Hematopoietic multipotent progenitor cell treated with erythropoietin and hydrocortisone succinate and interleukin-3 and kit ligand, for 6 days (in vitro differentiated cells): ENCODE results near the gene SH3PXD2A.
"Not testable (repeated sequence)": the region's sequence is repeated elsewhere in the genome, so short reads cannot be mapped to it uniquely, and the experiment has no call there.

Source experiments
- DNase-seq: peaks from one replicate; pipeline ENCODE4 v3.0.0-alpha.2; 2015

Gene SH3PXD2A

DNA sequence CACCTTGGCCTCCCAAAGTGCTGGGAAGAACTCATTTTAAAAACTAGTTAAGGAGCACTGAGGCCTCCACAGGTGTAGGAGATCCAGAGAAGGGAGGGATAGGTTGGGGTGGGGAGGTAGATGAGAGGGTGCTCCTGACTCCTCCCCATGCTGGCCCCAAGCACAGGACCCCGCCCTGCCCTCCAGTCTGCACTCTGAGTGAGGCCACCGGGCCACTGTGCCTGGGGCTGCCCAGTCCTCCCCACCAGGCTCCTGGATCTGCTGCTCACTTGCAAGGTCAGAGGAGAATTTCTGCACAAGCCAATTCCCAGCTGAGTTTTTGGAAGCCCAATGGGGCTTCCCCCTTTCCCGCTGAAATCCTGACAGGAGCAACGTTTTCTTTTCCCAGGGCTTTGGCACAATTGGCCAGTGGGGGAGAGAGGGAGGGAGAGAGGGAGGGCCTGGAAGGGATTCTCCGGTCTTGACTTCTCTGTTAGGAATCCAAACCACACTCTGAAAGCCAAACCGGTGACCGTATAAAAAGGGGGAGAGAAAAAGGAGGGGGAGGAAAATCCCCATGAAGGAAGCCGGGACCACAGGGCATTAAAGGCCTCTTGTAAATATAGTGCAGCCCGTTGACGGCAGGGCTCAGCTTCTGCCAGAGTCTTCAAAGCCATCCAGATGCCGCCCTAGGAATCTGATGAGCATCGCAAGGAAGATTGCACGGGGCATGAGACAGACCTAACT is 116.2 kb downstream of the SH3PXD2A start:
- DNase-seq = no peak

DNA sequence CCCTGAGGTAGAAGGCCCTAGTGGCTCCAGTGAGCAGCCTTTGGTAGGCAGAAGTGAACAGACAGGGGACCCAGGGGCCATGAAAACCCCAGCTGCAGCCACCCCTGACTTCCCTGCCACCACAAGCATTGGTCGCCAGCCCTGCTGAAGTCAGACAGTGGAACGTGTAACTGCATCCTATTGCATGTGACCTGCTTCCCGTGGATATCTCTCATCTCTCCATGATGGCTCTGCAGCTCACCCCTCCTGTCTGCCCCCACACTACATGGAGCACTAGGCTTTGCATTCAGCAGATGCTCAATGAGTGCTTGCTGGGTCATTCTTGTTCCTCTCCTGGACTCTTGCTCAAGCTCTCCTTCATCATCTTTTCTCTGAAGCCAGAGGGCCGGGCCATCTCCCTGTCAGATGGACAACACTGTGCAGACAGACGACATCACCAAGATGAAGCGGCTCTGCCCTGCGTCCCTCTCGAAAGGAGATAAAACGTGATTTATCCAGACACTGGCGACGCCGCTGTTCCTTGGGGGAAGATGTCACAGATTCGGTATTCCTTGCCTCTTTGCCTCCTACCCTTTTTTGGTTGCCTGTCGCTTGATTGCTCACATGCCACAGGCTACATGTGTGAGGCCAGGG is 117.5 kb downstream of the SH3PXD2A start:
- no peak for DNase-seq

DNA sequence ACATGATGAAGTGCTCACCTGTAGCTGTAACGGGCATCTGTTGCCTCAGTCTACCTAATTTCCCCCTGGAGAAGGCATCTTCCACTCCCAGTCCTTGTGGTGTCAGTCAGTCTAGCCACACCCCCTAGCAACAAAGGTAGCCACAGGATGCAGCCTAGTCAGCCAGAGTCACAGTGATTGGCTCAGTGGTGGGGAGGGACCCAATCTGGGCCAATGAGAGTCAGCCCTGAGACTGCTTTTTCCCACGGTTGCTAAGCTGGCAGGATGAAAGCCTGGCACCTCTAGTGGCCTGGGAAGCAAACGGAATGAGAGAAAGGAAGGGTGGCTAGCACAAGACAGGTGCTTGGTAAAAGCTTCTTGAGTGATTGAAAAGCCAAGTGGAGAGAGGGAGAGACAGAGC is 118.6 kb downstream of the SH3PXD2A start:
- peak; percentile 40 for DNase-seq

DNA sequence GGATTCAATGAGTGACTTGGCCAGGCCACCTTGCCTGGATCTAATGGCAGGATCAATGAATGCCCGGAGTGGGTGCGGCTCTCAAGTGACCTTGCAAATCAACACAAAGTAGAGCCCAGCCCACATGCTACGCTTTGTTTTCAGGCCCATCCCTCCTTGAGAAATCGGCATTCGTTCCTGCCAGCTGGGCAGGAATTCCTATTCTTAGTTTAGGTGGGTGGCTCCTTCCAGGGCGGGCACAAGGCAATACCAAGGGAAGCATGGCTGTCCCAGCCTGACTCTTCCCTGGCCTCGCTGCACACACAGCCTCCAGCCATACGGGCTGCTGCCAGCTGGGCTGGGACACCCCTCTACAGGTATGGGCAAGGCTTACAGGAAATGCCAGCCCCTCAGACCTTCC is 119.3 kb downstream of the SH3PXD2A start:
- DNase-seq = no peak

DNA sequence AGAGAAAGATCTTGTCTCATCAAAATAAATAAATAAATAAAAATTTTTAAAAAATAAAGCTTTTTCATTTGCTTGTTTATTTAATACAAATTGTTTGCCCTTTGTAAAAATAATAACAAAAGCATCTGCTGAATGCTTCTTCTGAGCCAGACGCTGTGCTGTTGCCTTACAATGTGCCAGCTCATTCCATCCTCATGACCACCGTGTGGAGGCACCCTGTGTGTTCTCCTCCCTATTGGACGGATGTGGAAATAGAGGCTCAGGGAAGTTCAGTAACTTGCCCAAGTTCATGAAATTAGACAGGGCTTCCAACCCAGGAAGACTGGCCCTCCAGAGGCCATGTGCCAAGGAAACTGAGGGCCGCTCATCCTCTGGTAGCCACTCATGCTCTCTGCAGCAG is 120.6 kb downstream of the SH3PXD2A start:
- DNase-seq = no peak

DNA sequence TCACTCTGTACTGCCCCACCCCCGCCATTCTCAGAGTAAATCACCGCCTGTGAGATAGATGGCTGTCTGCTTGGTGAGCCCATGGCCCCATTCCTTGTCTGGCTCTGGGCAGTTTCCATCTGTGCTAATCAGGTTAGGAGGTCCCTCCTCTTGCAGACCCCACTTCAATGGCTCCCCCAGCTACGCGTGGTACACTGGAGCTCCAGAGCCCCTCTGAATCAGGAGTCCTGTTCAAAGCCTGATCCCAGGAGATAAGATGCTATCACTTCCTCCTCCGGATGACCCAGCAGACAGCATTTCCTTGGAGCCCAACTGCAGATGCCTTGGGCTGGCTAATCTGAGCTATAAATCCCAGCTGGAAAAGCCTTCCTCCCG is 122.3 kb downstream of the SH3PXD2A start:
- no peak for DNase-seq

GRCh38 chr10:103732339-103733044 is 122.9 kb downstream of the SH3PXD2A start:
- no peak for DNase-seq

DNA sequence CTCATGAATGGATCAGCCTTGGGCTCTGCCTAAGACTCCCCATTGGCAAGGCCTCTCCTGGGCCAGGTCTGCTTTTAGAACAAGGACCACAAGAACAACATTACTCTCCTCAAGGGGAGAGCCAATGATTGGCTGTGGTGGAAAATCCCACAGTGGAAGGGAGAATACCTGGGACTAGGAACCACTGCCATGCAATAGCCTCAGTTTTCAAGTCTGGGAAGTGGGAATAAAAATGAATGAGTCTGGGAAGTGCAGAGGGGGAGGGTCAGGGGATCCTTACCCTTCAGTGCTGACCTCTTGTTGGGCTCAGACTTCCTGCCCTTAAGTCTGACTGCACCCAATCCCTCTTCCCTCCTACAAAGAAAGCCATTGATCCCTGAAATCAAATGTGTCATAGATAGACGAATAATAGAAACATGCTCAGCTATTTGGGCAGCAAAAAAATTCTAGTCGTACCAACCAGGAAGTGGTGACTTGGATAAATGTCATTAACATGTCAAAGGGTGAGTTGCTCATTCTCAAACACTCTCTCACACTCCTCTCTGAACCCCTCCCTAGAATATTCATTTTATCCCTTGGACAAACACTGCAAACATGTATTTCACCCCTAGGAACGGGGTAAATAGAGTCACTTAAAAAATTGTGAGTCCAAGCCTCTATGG is 123.6 kb downstream of the SH3PXD2A start:
- DNase-seq = no peak

DNA sequence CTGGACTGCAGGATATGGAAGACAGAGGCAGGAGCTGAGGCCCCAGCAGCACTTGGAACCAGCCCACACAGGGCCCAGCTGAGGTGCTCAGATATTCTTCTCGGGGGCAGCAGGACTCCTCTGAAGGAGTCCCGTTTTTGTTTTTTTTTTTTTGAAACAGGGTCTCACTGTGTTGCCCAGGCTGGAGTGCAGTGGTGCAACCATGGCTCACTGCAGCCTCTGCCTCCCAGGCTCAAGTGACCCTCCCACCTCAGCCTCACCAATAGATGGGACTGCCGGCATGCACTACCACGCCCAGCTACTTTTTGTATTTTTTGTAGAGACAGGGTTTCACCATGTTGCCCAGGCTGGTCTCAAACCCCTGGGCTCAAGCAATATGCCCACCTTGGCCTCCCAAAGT is 124.3 kb downstream of the SH3PXD2A start:
- DNase-seq = not testable (repeated sequence)

- no peak for DNase-seq
These were observed 125.5 kb downstream of the SH3PXD2A start for GRCh38 chr10:103729851-103730250.

DNA sequence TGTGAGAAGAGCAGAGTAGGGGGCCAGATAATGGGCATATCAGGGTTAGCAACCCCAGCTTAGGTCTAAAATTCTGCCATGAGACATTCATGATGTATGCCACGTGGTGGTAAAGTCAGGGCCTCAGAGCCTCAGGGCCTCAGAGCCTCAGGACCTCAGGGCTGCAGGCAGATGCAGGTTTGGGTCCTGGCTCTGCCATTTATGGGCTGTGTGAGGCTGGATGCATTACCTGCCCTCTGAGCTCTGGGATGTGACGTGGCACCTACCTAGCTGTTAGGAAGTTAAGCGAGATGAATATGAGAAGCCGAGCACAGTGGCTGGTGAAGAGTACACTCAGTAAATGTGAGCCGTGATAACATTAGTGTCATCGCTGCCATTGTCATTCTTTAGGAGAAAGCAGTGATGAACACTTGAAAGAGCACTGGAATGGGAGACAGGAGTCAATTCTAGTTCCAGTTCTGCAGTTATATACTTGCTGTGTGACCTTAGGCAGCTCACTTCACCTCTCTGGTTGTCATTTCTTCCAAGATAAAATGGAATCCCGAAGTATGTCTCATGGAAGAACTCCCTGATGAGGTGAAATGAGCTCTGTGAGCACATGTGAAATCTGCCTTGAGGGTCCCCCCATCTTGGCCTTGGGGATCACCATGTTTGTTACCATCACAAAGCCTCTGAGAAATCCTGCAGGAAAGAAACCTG is 127.2 kb downstream of the SH3PXD2A start:
- DNase-seq = no peak

DNA sequence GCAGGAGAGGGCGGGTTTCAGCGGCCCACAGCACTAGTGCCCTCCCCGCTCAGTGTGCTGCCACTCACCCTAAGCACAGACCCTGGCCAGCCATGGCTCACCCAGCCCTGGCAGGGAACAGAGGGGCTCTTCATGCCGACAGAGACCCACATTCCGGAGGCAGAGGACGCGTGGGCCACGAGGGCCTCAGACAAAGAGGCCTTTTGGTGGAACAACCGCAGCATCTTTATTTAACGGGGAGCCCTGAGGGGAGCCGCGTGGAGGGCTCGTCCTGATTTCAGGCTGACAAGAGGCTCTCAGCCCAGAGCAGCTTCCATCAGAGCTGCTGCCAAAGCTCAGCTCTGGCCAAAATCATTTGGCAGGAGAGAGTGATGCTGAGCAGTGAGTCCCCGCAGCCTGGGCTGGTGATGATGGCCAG is 127.8 kb downstream of the SH3PXD2A start:
- DNase-seq = no peak

- DNase-seq = peak; percentile 54
These were observed 128.7 kb downstream of the SH3PXD2A start for GRCh38 chr10:103726637-103727036.

GRCh38 chr10:103725242-103725641 is 130.1 kb downstream of the SH3PXD2A start:
- no peak for DNase-seq

DNA sequence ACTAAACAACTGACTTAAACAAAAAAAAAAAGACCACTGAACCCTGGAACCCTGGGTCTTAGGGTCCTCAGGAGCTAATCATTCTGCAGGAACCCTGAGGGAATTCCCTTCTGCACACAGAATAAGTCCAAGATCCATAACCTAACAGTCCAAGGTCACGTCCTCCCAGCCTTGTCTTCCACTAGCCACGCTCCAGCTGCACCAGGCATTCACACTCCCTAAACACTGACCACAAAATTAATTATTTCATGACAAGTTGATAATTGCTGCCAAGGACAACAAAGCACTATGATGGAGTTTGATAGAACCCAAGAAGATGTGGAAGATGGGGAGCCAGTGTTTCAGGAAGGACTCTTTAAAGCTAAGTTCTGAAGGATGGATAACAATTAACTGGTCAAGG is 130.6 kb downstream of the SH3PXD2A start:
- no peak for DNase-seq

DNA sequence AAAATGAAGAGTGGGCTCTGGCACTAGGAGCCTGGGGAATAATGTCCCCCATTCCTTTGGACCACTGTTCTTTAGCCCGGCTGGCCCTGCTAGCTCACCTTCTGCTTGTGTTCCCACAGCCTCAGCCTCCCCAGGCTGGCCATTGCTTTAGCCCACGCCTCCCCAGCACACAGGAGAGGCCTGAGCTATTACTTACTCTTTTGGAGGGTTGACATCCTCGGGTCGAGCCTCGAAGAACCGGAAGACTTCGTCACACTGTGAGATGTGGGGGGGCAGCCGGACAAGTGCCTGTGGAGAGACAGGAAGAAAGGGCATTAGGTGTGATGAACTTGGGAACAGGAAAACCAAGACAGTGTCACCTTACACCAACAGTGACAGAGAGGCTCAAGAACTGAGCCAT is 131.3 kb downstream of the SH3PXD2A start:
- DNase-seq = no peak

- no peak for DNase-seq
These were observed 131.8 kb downstream of the SH3PXD2A start for GRCh38 chr10:103723557-103723956.

DNA sequence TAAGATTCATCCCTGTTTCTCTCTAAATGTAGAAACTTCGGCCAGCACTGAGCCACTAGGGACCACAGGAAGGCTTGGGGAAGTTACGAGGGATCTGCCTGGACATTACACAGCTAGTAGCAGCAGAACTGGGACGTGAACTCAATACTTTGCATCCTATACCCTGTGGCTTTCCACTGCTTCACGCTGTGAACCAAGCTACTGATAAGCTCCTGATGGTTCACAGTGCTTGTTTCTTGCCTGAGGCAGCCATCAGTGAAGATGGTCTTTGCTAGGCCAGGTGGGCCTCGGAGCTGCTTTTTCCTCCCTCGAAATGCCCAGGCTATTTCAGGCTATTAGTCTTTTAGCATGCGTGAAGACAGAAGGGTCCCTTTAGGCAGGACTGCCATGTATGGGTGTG is 132.7 kb downstream of the SH3PXD2A start:
- DNase-seq = no peak

- no peak for DNase-seq
These were observed 134.4 kb downstream of the SH3PXD2A start for GRCh38 chr10:103720964-103721335.

DNA sequence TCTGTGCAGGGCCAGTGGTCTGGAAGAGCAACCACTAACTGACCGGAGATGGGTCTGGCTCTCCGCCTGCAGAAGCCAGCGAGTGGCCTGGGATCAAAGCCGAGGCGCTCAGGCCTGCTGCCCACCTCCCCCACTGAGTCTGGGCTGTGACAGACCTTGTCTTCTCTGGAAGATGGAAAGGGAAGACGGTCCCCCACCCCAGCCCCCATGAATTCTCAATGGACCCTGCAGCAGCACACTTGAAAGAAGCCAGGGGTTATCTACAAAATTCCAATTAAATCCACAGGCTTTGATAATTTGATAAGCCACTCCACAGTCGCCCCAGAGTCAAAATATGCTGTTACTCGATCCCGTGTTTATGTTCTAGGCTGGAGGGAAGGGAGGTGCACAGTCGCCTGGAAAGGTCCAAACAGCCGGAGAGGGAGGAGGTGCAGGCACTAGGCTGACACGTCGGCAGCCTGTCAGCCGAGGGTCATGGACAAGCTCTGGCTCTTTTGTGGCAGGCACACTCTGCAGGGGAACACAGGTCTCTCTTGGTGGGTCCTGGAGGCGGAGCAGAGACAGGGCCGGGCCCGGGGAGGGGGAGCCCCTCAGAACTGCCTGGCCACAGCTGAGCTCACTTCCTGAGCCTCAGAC is 134.9 kb downstream of the SH3PXD2A start:
- DNase-seq = no peak

GRCh38 chr10:103719036-103719435 is 136.3 kb downstream of the SH3PXD2A start:
- no peak for DNase-seq

GRCh38 chr10:103718247-103718620 is 137.1 kb downstream of the SH3PXD2A start:
- DNase-seq = no peak
